Effector CD4-positive, alpha-beta T cell (primary cell): ENCODE results near the gene ISG15.

ENCODE experiments used
- DNase-seq: peaks from one replicate; pipeline ENCODE4 v3.0.0-alpha.2; 2020
- total RNA-seq: gene quantifications from one replicate; lab custom pipeline; 2026; lab: John Stamatoyannopoulos, UW

Gene ISG15
- 36.6 reads per million, percentile 61 among the genes with 10 or more reads in this experiment for total RNA-seq

DNA sequence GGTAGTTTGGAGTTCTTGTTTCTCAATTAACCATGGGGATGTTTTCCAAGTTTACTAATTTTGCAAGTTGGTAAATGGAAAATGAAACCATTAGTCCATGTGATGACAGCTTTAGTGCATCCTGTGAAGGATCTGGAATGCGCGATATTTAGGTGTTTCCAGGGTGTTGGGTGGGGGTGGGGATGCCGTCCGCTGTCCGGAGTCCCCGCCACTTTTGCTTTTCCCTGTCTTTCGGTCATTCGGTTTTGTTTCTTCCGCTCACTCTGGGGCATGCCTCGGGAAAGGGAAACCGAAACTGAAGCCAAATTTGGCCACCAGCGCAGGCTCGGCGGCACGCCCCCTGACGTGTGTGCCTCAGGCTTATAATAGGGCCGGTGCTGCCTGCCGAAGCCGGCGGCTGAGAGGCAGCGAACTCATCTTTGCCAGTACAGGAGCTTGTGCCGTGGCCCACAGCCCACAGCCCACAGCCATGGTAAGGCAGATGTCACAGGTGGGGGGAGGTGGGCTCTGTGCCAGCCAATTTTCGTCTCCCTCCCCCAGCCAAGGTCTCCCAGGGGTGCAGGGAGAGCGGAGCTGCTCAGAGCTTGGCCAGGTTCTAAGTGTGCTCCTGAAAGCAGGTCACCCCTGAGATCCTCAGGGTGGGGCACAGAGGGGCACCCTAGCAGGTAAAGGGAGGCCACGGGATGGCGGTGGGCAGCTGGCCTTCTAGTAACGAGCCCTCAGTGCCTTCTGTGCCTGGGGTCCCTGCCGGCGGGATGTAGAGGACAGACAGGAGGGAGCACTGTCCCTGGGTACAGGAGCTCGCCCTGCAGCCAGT is at the start of gene ISG15:
TSS of gene ISG15 (plus strand) at position 393 of the 817 bp plus-strand sequence. CDS start at position 470, 77 bp downstream.
- peak; percentile 84 for DNase-seq

DNA sequence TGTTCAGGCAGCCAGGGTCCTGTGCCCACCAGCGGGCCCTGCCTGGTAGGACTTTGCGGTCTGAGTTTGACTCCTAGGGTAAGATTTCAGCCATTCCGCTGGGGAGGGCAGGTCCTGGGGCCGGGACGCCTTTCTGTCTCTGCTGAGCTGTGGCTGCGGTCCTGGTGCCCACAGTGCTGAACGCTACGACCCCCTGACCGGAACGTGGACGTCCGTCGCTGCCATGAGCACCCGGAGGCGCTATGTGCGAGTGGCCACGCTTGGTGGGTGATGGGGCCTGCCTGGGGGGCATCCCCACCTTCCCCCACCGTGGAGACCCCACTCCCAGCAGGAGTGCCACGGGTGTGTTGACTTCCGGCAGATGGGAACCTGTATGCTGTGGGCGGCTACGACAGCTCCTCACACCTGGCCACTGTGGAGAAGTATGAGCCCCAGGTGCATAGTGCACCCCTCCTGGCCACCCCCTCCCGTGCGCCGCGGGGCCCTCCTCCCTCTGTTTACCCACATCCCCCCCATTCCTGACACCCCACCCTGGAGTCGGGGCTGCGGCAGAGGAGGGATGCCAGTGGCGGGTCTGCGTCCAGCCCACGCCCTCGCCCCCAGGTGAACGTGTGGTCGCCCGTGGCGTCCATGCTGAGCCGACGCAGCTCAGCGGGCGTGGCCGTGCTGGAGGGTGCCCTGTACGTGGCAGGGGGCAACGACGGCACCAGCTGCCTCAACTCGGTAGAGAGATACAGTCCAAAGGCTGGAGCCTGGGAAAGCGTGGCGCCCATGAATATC is 49.4 kb upstream of the ISG15 start:
- DNase-seq: no peak

DNA sequence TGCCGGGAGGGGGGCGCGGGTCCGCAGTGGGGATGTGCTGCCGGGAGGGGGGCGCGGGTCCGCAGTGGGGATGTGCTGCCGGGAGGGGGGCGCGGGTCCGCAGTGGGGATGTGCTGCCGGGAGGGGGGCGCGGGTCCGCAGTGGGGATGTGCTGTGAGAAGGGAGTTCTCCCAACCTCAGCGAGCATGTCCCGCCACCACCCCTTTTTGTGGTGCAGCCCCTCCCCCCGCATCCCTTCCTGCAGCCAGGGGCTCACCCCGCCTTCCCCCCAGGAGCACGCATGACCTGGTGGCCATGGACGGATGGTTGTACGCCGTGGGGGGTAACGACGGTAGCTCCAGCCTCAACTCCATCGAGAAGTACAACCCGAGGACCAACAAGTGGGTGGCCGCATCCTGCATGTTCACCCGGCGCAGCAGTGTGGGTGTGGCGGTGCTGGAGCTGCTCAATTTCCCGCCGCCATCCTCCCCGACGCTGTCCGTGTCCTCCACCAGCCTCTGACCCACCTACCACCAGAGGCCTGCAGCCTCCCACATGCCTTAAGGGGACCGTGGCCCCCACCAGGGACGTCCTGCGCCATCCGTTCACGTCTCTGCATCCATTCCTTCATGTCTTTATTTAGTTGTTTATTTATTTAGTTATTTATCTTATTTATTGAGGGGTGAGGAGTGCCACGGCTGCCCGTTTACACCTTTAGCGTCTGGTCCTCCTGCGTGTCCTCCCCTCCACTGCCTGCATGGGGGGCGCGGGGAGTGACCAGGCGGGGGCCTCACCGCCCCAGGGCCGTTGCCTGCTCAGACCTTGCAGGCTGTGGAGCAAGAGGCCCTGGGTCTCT is 48.4 kb upstream of the ISG15 start:
- no peak for DNase-seq

DNA sequence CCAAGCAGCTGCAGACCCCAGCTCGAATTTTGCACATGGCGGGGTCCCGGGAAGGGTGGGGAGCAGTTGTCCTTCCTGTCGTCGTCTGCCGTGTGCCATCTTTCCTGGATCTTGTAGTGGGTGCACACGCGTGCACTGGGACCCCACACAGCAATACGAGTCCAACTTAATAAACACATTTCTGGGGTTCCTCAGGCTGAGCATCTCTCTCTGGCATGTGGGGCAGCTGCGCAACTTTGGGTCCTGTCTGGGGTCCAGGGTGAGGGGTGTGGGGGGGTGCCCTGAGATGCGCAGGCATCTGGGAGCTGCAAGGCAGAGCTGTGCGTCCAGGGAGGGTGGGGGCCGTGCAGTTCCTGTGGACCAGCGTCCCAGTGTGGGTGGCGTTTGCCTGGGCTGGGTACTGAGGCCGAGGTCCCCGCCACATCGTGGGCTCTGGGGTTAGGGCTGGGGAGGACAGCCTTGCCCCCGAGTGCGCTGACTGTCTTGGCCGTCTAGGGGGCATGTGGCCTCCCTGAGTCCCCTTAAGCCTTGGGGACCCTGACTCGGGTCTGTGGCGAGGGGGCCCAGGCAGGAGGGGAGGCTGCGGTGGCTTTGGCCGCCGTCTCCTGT is 47.7 kb upstream of the ISG15 start:
- DNase-seq: no peak

DNA sequence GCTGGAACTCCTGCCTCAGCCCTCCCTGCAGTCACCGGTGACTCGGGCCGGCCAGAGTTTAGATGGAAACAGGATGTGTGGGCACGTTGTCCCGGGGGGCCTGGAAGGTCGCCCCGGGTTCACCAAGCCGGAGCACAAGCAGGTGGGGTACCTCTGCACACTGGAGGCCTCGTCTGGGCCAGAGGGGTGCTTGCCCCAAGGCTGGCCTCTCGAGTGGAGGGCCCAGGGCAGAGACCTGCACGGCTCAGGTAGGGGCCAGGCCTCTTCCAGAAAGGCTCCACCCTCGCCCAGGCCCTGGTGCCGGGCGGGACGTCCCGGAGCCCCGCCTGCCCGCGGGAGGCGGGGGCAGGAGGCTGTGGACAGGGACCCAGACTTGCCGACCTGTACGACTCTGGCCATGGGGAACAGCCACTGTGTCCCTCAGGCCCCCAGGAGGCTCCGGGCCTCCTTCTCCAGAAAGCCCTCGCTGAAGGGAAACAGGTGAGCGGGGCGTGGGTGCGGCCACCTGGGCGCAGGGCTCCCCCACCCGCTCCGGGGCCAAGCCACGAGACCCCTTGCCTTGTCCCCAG is 47.1 kb upstream of the ISG15 start, which contains the start of gene PLEKHN1:
TSS of gene PLEKHN1 (plus strand) at position 348 of the 569 bp plus-strand sequence. CDS start at position 398, 50 bp downstream.
- DNase-seq: no peak

DNA sequence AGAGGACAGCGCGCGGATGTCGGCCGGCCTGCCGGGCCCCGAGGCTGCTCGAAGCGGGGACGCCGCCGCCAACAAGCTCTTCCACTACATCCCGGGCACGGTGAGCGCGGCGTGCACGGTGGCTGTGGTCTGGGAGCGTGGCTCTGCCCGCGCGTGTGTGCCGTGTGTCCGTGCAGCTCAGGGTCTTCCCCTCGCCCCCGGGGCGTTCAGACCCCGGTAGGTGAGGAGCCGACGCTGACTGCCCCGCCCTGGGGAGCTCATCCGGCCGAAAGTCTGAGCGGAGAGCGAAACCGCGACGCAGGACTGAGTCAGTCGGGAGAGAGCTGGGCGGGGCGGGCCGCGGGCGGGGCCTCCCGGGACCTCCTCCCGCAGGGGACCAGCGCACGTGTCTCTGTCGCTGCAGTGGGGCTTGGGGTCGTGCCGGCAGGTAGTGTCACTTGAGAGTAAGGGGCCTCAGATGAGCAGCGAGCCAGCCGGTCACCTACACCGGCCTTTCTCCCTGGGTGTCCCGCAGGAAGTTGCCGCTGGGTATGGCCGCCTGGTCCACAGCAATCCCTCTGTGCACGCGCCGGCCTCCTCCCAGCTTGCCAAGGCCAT is 46.5 kb upstream of the ISG15 start:
- peak; percentile 71 for DNase-seq

DNA sequence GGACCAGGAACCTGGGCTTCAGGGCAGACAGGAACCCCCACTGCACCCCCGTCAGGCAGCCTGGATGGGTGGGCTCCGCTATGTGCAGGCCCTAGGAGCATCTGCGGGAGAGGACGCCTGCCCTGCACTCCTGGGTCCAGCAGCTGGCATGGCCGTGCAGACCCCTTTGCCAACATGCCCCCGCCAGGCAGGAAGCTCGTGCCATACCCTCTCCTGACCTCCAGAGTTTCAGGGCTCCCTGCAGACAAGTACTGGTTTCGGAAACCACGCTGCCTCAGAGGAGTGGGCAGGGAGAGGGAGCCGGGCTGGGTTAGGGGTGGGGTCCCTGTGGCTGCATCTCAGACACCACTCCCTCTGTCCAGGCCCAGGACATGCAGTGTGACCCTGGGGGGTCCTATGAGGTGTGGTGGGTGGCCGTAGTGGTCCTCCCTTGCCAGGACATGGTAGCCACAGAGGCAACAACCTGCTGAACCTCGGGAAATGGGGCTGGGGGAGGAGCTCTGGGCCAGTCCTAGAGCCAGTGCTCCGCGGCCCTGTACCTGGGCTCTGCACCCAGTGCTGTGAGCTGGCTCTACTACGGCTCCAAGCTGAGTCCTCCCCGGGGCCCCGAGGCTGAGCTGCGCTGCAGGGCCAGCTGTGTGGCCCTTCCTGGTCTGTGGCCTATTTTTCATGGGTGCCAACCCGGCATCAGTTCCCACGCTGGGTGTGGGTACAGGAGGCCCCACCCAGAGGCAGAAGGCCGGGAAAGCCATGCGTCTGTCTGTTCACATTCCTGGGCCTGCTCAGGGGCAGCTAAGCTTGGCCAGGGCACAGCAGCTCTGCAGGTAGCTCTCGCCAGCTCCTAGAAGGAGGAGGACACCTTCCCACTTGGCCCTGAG is 45.6 kb upstream of the ISG15 start:
- no peak for DNase-seq

DNA sequence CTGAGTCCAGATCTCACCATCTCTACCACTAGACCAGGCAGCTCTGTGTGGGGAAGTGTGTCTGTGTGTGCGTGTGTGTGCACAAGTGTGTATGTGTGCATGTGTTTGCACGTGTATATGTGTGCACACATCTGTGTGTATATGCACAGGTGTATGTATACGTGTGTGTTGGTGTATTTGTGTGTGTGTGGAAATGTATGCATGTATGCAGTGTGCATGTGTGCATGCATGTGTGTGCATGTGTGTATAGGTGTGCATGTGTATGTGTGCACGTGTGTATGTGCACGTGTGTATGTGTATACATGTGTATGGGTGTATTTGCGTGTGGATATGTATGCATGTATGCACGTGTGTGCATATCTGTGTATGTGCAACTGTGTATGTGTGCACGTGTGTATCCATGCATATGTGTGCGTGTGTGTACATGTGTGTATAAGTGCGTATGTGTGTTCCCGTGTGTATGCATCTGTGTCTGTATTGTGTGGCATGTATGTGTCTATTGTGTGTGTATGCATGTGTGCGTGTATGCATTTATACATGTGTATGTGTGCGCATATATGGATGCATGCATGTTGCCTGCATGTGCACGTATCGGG is 43.9 kb upstream of the ISG15 start:
- DNase-seq: no peak

DNA sequence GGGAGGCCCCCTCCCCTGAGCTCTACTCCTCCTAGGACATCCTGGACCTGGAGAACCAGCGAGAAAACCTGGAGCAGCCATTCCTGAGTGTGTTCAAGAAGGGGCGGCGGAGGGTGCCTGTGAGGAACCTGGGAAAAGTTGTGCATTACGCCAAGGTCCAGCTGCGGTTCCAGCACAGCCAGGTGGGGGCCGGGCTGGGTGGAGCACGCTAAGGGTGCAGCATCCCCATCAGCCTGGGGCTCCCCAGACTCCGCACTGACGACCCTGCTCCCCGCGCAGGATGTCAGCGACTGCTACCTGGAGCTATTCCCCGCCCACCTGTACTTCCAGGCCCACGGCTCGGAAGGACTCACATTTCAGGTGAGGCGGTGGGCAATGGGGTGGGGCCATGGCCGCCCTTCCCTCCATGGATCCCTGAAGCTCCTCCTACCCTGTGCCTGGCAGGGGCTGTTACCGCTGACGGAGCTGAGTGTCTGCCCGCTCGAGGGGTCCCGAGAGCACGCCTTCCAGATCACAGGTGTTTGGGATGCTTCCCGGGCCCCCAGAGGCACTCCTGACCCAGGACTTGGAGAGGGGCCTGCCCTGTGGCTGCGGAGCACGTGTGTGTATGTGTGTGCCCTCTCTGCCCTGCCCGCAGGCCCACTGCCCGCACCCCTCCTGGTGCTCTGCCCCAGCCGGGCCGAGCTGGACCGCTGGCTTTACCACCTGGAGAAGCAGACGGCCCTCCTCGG is 42.9 kb upstream of the ISG15 start:
- no peak for DNase-seq

DNA sequence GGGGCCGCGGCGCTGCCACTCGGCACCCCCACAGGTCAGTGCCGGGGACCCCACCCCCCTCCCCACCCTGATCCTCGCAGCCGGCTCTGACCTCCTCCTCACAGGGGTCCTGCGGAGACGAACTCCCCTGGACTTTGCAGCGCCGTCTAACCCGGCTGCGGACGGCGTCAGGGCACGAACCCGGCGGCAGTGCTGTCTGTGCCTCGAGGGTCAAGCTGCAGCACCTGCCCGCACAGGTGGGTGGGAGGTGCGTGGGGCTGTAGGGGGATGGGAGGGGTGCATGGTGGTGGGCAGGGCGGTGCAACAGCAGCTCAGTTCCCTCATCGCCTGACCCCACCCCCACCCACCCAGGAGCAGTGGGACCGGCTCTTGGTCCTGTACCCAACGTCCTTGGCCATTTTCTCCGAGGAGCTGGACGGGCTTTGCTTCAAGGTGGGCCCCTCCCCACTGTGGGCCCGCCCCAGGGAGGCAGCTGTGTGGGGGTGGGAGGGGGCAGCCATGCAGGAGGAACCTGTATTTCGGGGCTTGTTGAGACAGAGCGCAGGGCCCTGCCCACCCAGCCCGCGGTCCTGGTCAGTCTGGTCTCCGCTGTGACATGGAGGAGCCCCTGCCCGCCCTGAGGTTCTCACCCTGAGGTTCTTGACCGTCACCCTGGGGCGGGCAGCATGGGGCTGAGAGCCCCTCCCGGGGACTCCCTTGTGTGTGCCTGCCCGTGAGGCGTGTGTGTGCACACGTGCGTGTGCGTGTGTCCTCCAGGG is 42.1 kb upstream of the ISG15 start:
- no peak for DNase-seq

DNA sequence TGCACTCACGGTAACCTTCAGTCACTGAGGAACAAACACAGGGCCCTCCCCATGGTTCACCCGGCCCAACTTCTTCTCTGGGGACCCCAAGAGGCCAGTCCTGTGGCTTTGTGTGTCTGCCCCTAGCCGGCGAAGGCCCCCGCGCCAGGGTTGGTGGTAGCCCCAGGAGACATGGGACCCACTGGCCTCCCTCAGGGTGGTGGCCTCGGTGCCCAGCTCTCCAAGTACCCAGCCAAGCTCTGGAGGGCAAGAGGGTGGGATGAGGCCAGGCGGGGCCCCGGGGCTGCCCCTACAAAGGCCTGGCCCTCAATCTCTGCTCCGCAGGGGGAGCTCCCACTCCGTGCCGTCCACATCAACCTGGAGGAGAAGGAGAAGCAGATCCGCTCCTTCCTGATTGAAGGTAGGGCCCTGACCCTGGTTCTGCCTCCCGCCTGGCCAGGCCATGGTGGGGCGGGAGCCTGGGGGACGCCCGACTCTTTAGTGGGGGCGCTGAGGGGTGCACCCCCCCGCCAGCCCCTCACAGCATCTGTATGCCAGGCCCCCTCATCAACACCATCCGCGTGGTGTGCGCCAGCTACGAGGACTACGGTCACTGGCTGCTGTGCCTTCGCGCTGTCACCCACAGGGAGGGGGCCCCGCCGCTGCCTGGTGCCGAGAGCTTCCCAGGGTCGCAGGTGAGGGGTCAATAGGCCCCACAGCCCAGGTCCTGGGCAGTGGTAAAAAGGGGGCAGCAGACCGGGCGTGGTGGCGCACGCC is 41.4 kb upstream of the ISG15 start:
- DNase-seq: no peak

DNA sequence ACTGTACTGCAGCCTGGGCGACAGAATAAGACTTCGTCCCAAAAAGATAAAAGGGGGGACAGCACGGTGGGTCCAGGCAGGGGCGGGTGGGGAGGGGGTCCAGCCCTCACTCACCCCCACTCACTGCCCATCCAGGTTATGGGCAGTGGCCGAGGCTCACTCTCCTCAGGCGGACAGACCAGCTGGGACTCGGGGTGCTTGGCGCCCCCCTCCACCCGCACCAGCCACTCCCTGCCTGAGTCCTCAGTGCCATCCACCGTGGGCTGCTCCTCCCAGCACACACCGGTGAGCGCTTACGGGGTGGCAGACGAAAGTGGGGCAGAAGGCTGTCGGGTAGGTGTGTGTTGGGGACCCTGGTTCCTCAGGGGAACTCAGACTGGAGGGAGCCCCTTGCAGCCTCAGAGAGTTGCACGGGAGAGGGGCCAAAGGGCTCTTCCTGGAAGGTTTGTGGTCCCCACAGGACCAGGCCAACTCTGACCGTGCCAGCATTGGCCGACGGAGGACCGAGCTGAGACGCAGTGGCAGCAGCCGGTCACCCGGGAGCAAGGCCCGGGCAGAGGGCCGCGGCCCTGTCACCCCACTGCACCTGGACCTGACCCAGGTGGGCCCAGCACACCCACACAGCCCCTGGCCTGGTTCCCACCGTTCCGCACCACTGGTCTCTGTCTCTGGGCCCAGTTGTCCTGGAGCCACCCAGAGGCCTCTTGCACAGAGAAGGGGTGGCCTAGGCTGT is 40.4 kb upstream of the ISG15 start:
- no peak for DNase-seq

DNA sequence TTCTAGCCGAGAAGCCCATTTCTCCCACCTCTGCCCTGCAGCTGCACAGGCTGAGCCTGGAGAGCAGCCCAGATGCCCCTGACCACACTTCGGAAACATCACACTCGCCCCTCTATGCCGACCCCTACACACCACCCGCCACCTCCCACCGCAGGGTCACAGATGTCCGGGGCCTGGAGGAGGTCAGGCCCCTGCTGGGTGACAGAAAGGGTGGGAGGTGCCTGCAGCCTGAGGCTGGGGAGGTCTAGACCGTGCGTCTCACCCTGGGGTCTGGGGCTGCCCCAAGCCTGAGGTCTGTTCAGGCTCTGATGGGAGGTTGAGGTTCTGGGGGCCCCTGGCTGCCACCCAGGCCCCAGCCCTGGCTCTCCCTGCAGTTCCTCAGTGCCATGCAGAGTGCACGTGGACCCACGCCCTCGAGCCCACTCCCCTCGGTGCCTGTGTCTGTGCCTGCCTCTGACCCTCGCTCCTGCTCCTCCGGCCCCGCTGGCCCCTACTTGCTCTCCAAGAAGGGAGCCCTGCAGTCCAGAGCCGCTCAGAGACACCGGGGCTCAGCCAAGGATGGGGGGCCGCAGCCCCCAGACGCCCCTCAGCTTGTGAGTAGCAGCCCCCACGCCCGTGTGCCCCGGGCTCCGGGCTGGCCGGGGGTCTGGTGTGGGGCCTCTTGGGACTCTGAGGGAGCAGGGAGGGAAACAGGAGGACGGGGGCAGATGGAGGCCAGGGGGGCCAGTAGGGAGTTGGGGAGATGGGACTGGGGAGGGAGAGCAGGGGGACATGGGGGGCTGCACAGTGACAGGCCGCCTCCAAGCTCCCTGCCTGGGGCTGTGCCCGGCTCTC is 39.6 kb upstream of the ISG15 start:
- DNase-seq: no peak

DNA sequence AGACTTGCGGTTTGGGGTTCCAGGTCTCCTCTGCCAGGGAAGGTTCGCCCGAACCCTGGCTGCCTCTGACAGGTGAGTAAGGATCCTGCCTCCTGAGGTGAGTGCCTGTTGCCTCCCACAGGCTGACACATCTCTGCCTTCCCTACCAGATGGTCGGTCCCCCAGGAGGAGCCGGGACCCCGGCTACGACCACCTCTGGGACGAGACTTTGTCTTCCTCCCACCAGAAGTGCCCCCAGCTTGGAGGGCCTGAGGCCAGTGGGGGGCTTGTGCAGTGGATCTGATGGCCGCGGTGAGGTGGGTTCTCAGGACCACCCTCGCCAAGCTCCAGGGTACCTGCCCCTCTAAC is 39.0 kb upstream of the ISG15 start:
- no peak for DNase-seq

DNA sequence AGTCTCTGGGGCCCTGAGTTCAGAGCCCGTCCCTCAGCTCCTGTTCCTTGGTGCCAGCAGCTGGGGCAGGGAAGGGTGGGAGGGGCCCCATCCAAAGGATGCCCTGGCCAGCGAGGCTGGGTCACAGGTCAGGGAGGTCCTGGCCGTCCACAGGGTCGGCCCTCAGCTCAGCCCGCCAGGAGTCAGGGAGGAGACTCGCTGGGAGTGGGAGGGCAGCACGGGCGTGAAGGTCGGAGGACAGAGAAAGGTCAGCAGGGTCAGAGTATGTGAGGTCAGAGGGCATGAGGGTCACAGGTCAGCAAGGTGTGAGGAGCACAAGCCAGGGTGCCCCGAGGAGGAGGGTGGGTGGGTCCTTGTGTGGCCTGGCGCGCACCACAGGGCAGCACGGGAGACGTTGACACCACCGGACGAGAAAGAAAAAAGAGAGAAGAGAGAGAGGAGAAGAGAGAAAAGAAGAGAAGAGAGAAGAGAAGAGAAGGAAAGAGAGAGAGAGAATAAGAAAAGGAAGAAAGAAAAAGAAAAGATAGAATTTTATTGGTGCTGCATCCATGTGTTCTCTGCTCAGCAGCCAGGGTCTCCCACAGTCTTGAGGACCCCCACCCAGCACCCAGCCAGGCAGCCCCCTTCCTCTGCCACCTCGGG is 38.5 kb upstream of the ISG15 start:
- DNase-seq: no peak

DNA sequence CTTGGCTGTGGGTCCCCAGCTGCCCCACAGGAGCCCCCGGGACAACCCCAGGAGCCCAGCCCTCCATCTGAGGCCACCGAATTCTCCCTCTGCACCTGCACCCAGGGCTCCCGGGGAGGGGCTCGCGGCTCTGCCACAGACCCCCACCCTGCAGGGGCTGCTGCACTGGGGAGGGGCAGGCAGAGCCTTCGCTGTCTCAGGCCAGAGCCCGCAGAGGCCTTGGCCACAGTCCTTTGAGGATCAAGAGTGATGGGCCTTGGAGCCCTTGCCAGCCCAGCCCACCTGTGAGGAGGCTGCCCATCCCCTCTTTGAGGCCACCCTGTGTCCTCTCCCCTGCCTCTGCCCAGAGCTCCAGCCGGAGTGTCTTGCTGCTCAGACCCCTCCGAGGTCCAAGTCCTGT is 37.9 kb upstream of the ISG15 start:
- DNase-seq: no peak
